ENCODE measurements around the gene AGAP3.

The AGAP3 gene

DNA sequence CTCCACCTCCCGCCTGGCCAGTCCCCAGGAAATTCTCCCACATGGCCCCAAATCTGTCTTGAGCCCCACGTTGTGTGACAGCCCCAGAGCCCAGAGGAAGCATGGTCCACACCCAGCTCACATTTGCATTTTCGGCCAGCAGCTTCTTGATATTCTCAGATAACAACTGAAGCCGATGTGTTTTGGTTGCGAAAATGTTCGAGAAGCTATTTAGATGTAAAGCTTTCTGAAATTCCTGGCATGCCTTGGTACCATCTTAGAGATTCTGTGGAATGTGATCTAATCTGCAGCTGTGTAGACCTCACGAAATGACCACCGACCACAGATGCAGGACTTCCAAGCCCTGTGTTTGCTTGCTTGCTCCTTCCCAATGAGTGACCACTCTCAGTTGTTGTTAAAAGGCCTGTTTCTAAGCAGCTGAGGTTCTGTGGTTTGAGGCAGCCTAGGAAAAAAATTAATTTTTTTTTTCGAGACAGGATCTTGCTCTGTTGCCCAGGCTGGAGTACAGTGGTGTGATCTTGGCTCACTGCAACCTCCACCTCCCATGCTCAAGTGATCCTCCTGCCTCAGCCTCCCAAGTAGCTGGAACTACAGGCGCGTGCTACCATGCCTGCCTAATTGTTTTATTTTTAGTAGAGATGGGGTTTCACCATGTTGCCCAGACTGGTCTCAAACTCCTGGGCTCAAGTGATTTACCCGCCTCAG is 18.1 kb upstream of the AGAP3 start:
- H2BK12ac ChIP-seq (ENCODE audit: low read length) = no peak overlapping the region
- no peak overlapping the region for H3K23ac ChIP-seq (ENCODE audit: low read length)
- WGBS (ENCODE audit: extremely low coverage, insufficient coverage, insufficient read length) = no CpG with 5 or more reads among the region's 12 CpGs
- H3K36me3 ChIP-seq (ENCODE audit: control insufficient read depth in 1 of 2, insufficient read depth in 2 of 2, low read length in 2 of 2) = peaks cover 82 to 84% of the 10 kb centered on the region in 2 experiments
- H3K4me1 ChIP-seq (ENCODE audit: control insufficient read depth in 1 of 2, insufficient read depth in 2 of 2, low read length in 2 of 2) = peaks cover 11 to 18% of the 10 kb centered on the region in 2 experiments
- H3K79me2 ChIP-seq (ENCODE audit: control insufficient read depth, insufficient read depth, low read length, poor library complexity) = no peaks in the 10 kb centered on the region
- H3K79me1 ChIP-seq (ENCODE audit: low read length) = peaks cover 10% of the 10 kb centered on the region
- no peaks in the 10 kb centered on the region for H3K9me3 ChIP-seq (ENCODE audit: insufficient read depth, low read depth, low read length)
- H3K27ac ChIP-seq (ENCODE audit: low read depth, low read length) = peak overlapping the region; percentile 78
- H4K12ac ChIP-seq (ENCODE audit: low read depth, low read length) = no peak overlapping the region
- DNase-seq = peak in 1 of 2 donors; percentile 75
- H3K4me2 ChIP-seq (ENCODE audit: low read length) = peak overlapping the region; percentile 38
- H3K14ac ChIP-seq (ENCODE audit: low read length) = no peak overlapping the region
- H3K4me3 ChIP-seq (ENCODE audit: low read depth, low read length) = no peak overlapping the region
- H3K18ac ChIP-seq (ENCODE audit: low read length) = peak overlapping the region; percentile 30
- no peak overlapping the region for H2AK5ac ChIP-seq (ENCODE audit: low read length)
- H3K9ac ChIP-seq (ENCODE audit: low read length) = no peak overlapping the region
- peak overlapping the region; percentile 41 for H2BK120ac ChIP-seq (ENCODE audit: insufficient read depth, low read length, poor library complexity)
- no peak overlapping the region for H4K91ac ChIP-seq (ENCODE audit: low read depth, low read length)
- no peak overlapping the region for H4K8ac ChIP-seq (ENCODE audit: low read depth, low read length)
- no peaks in the 10 kb centered on the region for H3K27me3 ChIP-seq (ENCODE audit: insufficient read depth, low read length)
- no peak overlapping the region for H2AFZ ChIP-seq (ENCODE audit: insufficient read depth, low read length, poor library complexity)
- H2BK5ac ChIP-seq (ENCODE audit: low read depth, low read length, poor library complexity) = peak overlapping the region; percentile 16
- H3K4ac ChIP-seq (ENCODE audit: low read depth, low read length) = no peak overlapping the region

DNA sequence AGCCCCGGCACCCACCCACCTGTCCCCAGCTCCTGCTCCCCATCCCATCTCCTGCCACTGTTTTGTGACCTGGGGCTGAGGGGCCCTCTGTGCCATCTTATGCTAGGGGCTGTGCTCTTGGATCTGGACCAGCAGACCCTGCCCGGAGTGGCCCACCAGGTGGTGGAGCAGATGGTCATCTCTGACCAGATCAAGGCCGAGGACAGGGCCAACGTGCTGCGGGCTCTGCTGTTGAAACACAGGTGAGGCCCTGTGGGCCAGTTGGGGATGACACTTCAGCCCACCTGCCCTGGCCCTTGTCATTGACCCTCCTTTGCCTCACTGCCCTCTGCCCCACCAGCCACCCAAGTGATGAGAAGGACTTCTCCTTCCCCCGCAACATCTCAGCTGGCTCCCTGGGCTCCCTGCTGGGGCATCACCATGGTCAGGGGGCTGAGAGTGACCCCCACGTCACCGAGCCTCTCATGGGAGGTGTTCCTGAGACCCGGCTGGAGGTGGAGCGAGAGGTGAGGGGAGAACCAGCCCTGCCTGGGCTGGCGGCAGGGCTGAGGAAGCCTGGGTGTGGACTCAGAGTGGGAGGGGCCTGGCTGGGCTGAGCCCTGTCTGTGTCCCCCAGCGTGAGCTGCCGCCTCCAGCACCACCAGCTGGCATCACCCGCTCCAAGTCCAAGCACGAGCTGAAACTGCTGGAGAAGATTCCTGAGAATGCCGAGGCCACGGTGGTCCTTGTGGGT is 16.3 kb upstream of the AGAP3 start:
- H3K79me1 ChIP-seq (ENCODE audit: low read length) = peaks cover 4% of the 10 kb centered on the region
- WGBS (ENCODE audit: extremely low coverage, insufficient coverage, insufficient read length) = no CpG with 5 or more reads among the region's 17 CpGs
- H3K23ac ChIP-seq (ENCODE audit: low read length) = no peak overlapping the region
- no peak overlapping the region for H2BK120ac ChIP-seq (ENCODE audit: insufficient read depth, low read length, poor library complexity)
- no peak overlapping the region for H2BK12ac ChIP-seq (ENCODE audit: low read length)
- DNase-seq = no peak
- H3K4me3 ChIP-seq (ENCODE audit: low read depth, low read length) = no peak overlapping the region
- H3K4ac ChIP-seq (ENCODE audit: low read depth, low read length) = no peak overlapping the region
- no peak overlapping the region for H3K4me2 ChIP-seq (ENCODE audit: low read length)
- H2BK5ac ChIP-seq (ENCODE audit: low read depth, low read length, poor library complexity) = no peak overlapping the region
- no peak overlapping the region for H3K27ac ChIP-seq (ENCODE audit: low read depth, low read length)
- no peak overlapping the region for H3K9ac ChIP-seq (ENCODE audit: low read length)
- peak overlapping the region; percentile 20 for H4K8ac ChIP-seq (ENCODE audit: low read depth, low read length)
- H3K27me3 ChIP-seq (ENCODE audit: insufficient read depth, low read length) = no peaks in the 10 kb centered on the region
- no peak overlapping the region for H3K18ac ChIP-seq (ENCODE audit: low read length)
- no peaks in the 10 kb centered on the region for H3K9me3 ChIP-seq (ENCODE audit: insufficient read depth, low read depth, low read length)
- no peak overlapping the region for H4K91ac ChIP-seq (ENCODE audit: low read depth, low read length)
- H3K79me2 ChIP-seq (ENCODE audit: control insufficient read depth, insufficient read depth, low read length, poor library complexity) = no peaks in the 10 kb centered on the region
- H2AFZ ChIP-seq (ENCODE audit: insufficient read depth, low read length, poor library complexity) = no peak overlapping the region
- no peak overlapping the region for H2AK5ac ChIP-seq (ENCODE audit: low read length)
- peaks cover 8 to 15% of the 10 kb centered on the region in 2 experiments for H3K4me1 ChIP-seq (ENCODE audit: control insufficient read depth in 1 of 2, insufficient read depth in 2 of 2, low read length in 2 of 2)
- H4K12ac ChIP-seq (ENCODE audit: low read depth, low read length) = no peak overlapping the region
- peaks cover 84 to 89% of the 10 kb centered on the region in 2 experiments for H3K36me3 ChIP-seq (ENCODE audit: control insufficient read depth in 1 of 2, insufficient read depth in 2 of 2, low read length in 2 of 2)
- H3K14ac ChIP-seq (ENCODE audit: low read length) = no peak overlapping the region

DNA sequence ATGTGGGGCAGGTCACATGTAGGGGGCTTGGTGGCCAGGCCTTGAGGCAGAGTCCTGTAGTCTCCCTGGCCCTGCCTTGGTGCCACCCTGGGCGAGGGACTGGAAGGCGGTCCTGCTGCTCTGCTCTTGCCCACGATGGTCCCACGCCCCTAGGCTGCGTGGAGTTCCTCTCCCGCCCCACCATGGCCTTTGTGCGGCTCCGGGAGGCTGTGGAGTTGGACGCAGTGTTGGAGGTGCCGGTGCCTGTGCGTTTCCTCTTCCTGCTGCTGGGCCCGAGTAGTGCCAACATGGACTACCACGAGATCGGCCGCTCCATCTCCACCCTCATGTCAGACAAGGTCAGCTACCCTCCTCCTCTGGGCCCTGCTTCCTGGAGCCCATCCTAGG is 15.7 kb upstream of the AGAP3 start:
- Histone ChIP-seq H2AFZ (ENCODE audit: insufficient read depth, low read length, poor library complexity) (no peak overlapping the region), H3K4me1 (ENCODE audit: control insufficient read depth in 1 of 2, insufficient read depth in 2 of 2, low read length in 2 of 2) (peaks cover 8 to 15% of the 10 kb centered on the region in 2 experiments), H4K91ac (ENCODE audit: low read depth, low read length) (no peak overlapping the region), H4K8ac (ENCODE audit: low read depth, low read length) (no peak overlapping the region), H3K23ac (ENCODE audit: low read length) (no peak overlapping the region), H3K4me3 (ENCODE audit: low read depth, low read length) (no peak overlapping the region), H3K79me2 (ENCODE audit: control insufficient read depth, insufficient read depth, low read length, poor library complexity) (no peaks in the 10 kb centered on the region), H2BK5ac (ENCODE audit: low read depth, low read length, poor library complexity) (no peak overlapping the region), H3K14ac (ENCODE audit: low read length) (no peak overlapping the region), H3K4ac (ENCODE audit: low read depth, low read length) (no peak overlapping the region), H3K4me2 (ENCODE audit: low read length) (no peak overlapping the region), H2BK120ac (ENCODE audit: insufficient read depth, low read length, poor library complexity) (no peak overlapping the region), H3K79me1 (ENCODE audit: low read length) (peaks cover 4% of the 10 kb centered on the region), H3K9me3 (ENCODE audit: insufficient read depth, low read depth, low read length) (no peaks in the 10 kb centered on the region), H3K18ac (ENCODE audit: low read length) (no peak overlapping the region), H3K27ac (ENCODE audit: low read depth, low read length) (no peak overlapping the region), H3K27me3 (ENCODE audit: insufficient read depth, low read length) (no peaks in the 10 kb centered on the region), H3K36me3 (ENCODE audit: control insufficient read depth in 1 of 2, insufficient read depth in 2 of 2, low read length in 2 of 2) (peaks cover 84 to 89% of the 10 kb centered on the region in 2 experiments), H2AK5ac (ENCODE audit: low read length) (no peak overlapping the region), H3K9ac (ENCODE audit: low read length) (no peak overlapping the region), H4K12ac (ENCODE audit: low read depth, low read length) (no peak overlapping the region), H2BK12ac (ENCODE audit: low read length) (no peak overlapping the region)
- DNase-seq = no peak
- WGBS (ENCODE audit: extremely low coverage, insufficient coverage, insufficient read length) = no CpG with 5 or more reads among the region's 15 CpGs

- Histone ChIP-seq H3K18ac (ENCODE audit: low read length) (no peak overlapping the region), H3K4ac (ENCODE audit: low read depth, low read length) (no peak overlapping the region), H3K9ac (ENCODE audit: low read length) (no peak overlapping the region), H3K14ac (ENCODE audit: low read length) (no peak overlapping the region), H4K8ac (ENCODE audit: low read depth, low read length) (no peak overlapping the region), H3K4me3 (ENCODE audit: low read depth, low read length) (no peak overlapping the region), H3K4me1 (ENCODE audit: control insufficient read depth in 1 of 2, insufficient read depth in 2 of 2, low read length in 2 of 2) (peaks cover 8 to 15% of the 10 kb centered on the region in 2 experiments), H2BK12ac (ENCODE audit: low read length) (no peak overlapping the region), H2AK5ac (ENCODE audit: low read length) (no peak overlapping the region), H3K79me1 (ENCODE audit: low read length) (peaks cover 4% of the 10 kb centered on the region), H2BK120ac (ENCODE audit: insufficient read depth, low read length, poor library complexity) (no peak overlapping the region), H2AFZ (ENCODE audit: insufficient read depth, low read length, poor library complexity) (no peak overlapping the region), H4K91ac (ENCODE audit: low read depth, low read length) (no peak overlapping the region), H3K4me2 (ENCODE audit: low read length) (no peak overlapping the region), H3K27ac (ENCODE audit: low read depth, low read length) (no peak overlapping the region), H3K36me3 (ENCODE audit: control insufficient read depth in 1 of 2, insufficient read depth in 2 of 2, low read length in 2 of 2) (peaks cover 84 to 89% of the 10 kb centered on the region in 2 experiments), H3K27me3 (ENCODE audit: insufficient read depth, low read length) (no peaks in the 10 kb centered on the region), H2BK5ac (ENCODE audit: low read depth, low read length, poor library complexity) (no peak overlapping the region), H4K12ac (ENCODE audit: low read depth, low read length) (no peak overlapping the region), H3K9me3 (ENCODE audit: insufficient read depth, low read depth, low read length) (no peaks in the 10 kb centered on the region), H3K79me2 (ENCODE audit: control insufficient read depth, insufficient read depth, low read length, poor library complexity) (no peaks in the 10 kb centered on the region), H3K23ac (ENCODE audit: low read length) (no peak overlapping the region)
- no peak for DNase-seq
- no CpG with 5 or more reads among the region's 39 CpGs for WGBS (ENCODE audit: extremely low coverage, insufficient coverage, insufficient read length)
These were observed 15.0 kb upstream of the AGAP3 start for GRCh38 chr7:151071032-151071866.

All from trophoblast cell (in vitro differentiated cells and primary cell).